HCT116 (cell line): ENCODE results near the gene OSER1. TPM values are rescaled to one million over a fixed set of nuclear protein-coding genes. Genes with fewer than 3 reads are reported as not detected.

Experiments
- ATAC-seq: fragments of 200-7000 bp; cut with Tn5 transposase; 2 replicates; pipeline ENCODE4 v1.9.1; 2020; ENCODE audit warnings: mild to moderate bottlenecking, moderate library complexity
- BruUV-seq: library from RNA; stranded (reverse); fragments of 400-500 nt; replicated peaks from 2 replicates; lab custom pipeline; 2021; lab: Mats Ljungman, UMichigan
- CTCF ChIA-PET: fragments of 300-600 bp; sonication (Branson Sonifier 250); formaldehyde crosslinking; loops from one replicate; lab custom pipeline; 2021; ENCODE audit warnings: antibody characterized with exemption; lab: Charles Lee
- POLR2A ChIA-PET: fragments of 300-600, 350-600 bp; sonication (Branson Sonifier 250); formaldehyde crosslinking; loops from one replicate; lab custom pipeline; 2021; ENCODE audit warnings: antibody characterized with exemption; lab: Charles Lee
- RAD21 ChIA-PET, 2 experiments: fragments of 300-600 bp; sonication (Branson Sonifier 250); formaldehyde crosslinking; loops; one replicate each; lab custom pipeline; 2023; ENCODE audit warnings: low total read pairs in 2 of 2; ENCODE audit not compliant: uncharacterized antibody in 2 of 2, unreplicated experiment in 2 of 2, low non-redundant PET in 1 of 2; lab: Charles Lee
- DNase-seq: peaks from one replicate; pipeline ENCODE4 v3.0.0-alpha.2; 2010; ENCODE audit warnings: low read depth, low spot score
- H2AFZ ChIP-seq: fragments of 200-600 bp; shearing (Covaris generic), sonication (generic); 2 replicates; pipeline ENCODE4 v1.6.1; 2017; ENCODE audit warnings: low read depth, mixed run types, mixed read lengths, antibody characterized with exemption, low read length; ENCODE audit not compliant: poor library complexity, severe bottlenecking
- H3K27ac ChIP-seq: 2 replicates; pipeline ENCODE4 v1.5.1; 2012; ENCODE audit warnings: low read depth, low read length
- H3K27me3 ChIP-seq: fragments of 200-600 bp; sonication (generic); 2 replicates; pipeline ENCODE4 v1.6.1; 2016; ENCODE audit warnings: mixed run types, low read length, mixed read lengths; ENCODE audit not compliant: insufficient read depth
- H3K36me3 ChIP-seq, 2 experiments: fragments of 200-500 bp in 1 of 2; fragments of 200-600 bp in 1 of 2; sonication (Bioruptor generic) in 1 of 2; sonication (generic) in 1 of 2; 2 replicates each; pipeline versions ENCODE4 v1.5.1 to v1.6.1; 2014 to 2016; ENCODE audit warnings: low read length in 2 of 2, inconsistent platforms in 1 of 2, mixed read lengths in 1 of 2, mixed run types in 1 of 2; ENCODE audit not compliant: insufficient read depth in 2 of 2, control insufficient read depth in 1 of 2
- H3K4me1 ChIP-seq, 2 experiments: fragments of 200-600 bp in 1 of 2; sonication (generic) in 1 of 2; 2 replicates each; pipeline versions ENCODE4 v1.5.1 to v1.6.1; 2012 to 2017; ENCODE audit warnings: low read length in 2 of 2, inconsistent platforms in 1 of 2, mild to moderate bottlenecking in 1 of 2, mixed read lengths in 1 of 2, mixed run types in 1 of 2, moderate library complexity in 1 of 2; ENCODE audit not compliant: insufficient read depth in 2 of 2, control insufficient read depth in 1 of 2
- H3K4me2 ChIP-seq: fragments of 200-600 bp; sonication (generic); 2 replicates; pipeline ENCODE4 v1.6.1; 2017; ENCODE audit warnings: mixed run types, low read length, mixed read lengths
- H3K4me3 ChIP-seq, 2 experiments: fragments of 200-600 bp in 1 of 2; sonication (generic) in 1 of 2; replicated peaks in 1 of 2; 2 replicates each; pipeline ENCODE4 v1.5.1; 2011 to 2016; ENCODE audit warnings: low read length in 2 of 2, control low read depth in 1 of 2, low read depth in 1 of 2, mild to moderate bottlenecking in 1 of 2, mixed read lengths in 1 of 2, mixed run types in 1 of 2
- H3K79me2 ChIP-seq: fragments of 200-600 bp; sonication (generic); 2 replicates; pipeline ENCODE4 v1.6.1; 2017; ENCODE audit warnings: mild to moderate bottlenecking, mixed run types, low read length, moderate library complexity, mixed read lengths; ENCODE audit not compliant: insufficient read depth
- H3K9ac ChIP-seq: fragments of 200-600 bp; sonication (generic); 2 replicates; pipeline ENCODE4 v1.6.1; 2016; ENCODE audit warnings: low read length, mixed read lengths
- H3K9me2 ChIP-seq: fragments of 200-600 bp; sonication (generic), shearing (Covaris generic); 2 replicates; pipeline ENCODE4 v1.6.1; 2017; ENCODE audit warnings: mixed run types, mild to moderate bottlenecking, moderate library complexity; ENCODE audit not compliant: insufficient read depth
- H3K9me3 ChIP-seq, 2 experiments: fragments of 200-500 bp in 1 of 2; fragments of 200-600 bp in 1 of 2; sonication (Bioruptor generic) in 1 of 2; sonication (generic) in 1 of 2; 2 replicates each; pipeline ENCODE4 v1.6.1; 2014 to 2017; ENCODE audit warnings: low read length in 2 of 2, mixed read lengths in 2 of 2, inconsistent platforms in 1 of 2, low read depth in 1 of 2, mild to moderate bottlenecking in 1 of 2, mixed run types in 1 of 2, moderate library complexity in 1 of 2; ENCODE audit not compliant: control insufficient read depth in 1 of 2, insufficient read depth in 1 of 2
- H4K20me1 ChIP-seq: fragments of 200-600 bp; sonication (generic), shearing (Covaris generic); 2 replicates; pipeline ENCODE4 v1.6.1; 2017; ENCODE audit warnings: mixed run types, mild to moderate bottlenecking, moderate library complexity; ENCODE audit not compliant: insufficient read depth
- ATF3 ChIP-seq: IDR thresholded peaks from 2 replicates; pipeline ENCODE4 v1.6.1; 2012
- CBX3 ChIP-seq: IDR thresholded peaks from 2 replicates; pipeline ENCODE4 v1.6.1; 2012; ENCODE audit warnings: low read depth
- CEBPB ChIP-seq: IDR thresholded peaks from 2 replicates; pipeline ENCODE4 v1.6.1; 2012; ENCODE audit warnings: low read depth
- EGR1 ChIP-seq: IDR thresholded peaks from 2 replicates; pipeline ENCODE4 v1.6.1; 2012; ENCODE audit warnings: low read depth
- EZH2 ChIP-seq: fragments of 200-600 bp; sonication (generic); IDR thresholded peaks from 2 replicates; pipeline ENCODE4 v1.6.1; 2017; ENCODE audit warnings: antibody characterized with exemption, mixed run types
- FOSL1 ChIP-seq: IDR thresholded peaks from 2 replicates; pipeline ENCODE4 v1.6.1; 2012; ENCODE audit warnings: low read depth
- JUND ChIP-seq: IDR thresholded peaks from 2 replicates; pipeline ENCODE4 v1.6.1; 2012
- MAX ChIP-seq: IDR thresholded peaks from 2 replicates; pipeline ENCODE4 v1.6.1; 2012
- POLR2AphosphoS5 ChIP-seq: IDR thresholded peaks from 2 replicates; pipeline ENCODE4 v1.6.1; 2011; ENCODE audit warnings: mild to moderate bottlenecking, low read depth, low read length, moderate library complexity
- SIN3A ChIP-seq: IDR thresholded peaks from 2 replicates; pipeline ENCODE4 v1.6.1; 2012; ENCODE audit warnings: low read depth
- SP1 ChIP-seq: IDR thresholded peaks from 2 replicates; pipeline ENCODE4 v1.6.1; 2012; ENCODE audit warnings: low read depth
- TCF7L2 ChIP-seq: IDR thresholded peaks from 2 replicates; pipeline ENCODE4 v1.7.0; 2011; ENCODE audit warnings: borderline replicate concordance, inconsistent platforms; ENCODE audit not compliant: insufficient read depth, insufficient read length; ENCODE audit errors: extremely low read depth
- YY1 ChIP-seq: IDR thresholded peaks from 2 replicates; pipeline ENCODE4 v1.6.1; 2011; ENCODE audit warnings: low read length, low read depth, moderate library complexity, mild to moderate bottlenecking; ENCODE audit not compliant: insufficient replicate concordance; ENCODE audit errors: extremely low read depth
- ZBTB33 ChIP-seq: IDR thresholded peaks from 2 replicates; pipeline ENCODE4 v1.6.1; 2011; ENCODE audit warnings: mild to moderate bottlenecking, low read length, moderate library complexity; ENCODE audit not compliant: insufficient replicate concordance; ENCODE audit errors: extremely low read depth
- ZFX ChIP-seq: fragments of 450-650 bp; IDR thresholded peaks from 2 replicates; pipeline ENCODE4 v1.6.1; 2017
- ZNF274 ChIP-seq: fragments of 200-500 bp; sonication (Bioruptor generic); IDR thresholded peaks from 2 replicates; pipeline ENCODE4 v1.6.1; 2014; ENCODE audit warnings: mild to moderate bottlenecking, low read depth, low read length, inconsistent platforms
- intact Hi-C: fragments of 100-400 bp; cut with micrococcal nuclease; formaldehyde crosslinking; loops from 2 replicates; pipeline ENCODE4 v1.10.0; 2022
- total RNA-seq: library from RNA; stranded (reverse); gene quantifications from one replicate; pipeline ENCODE4 v1.2.1, GENCODE V29; 2021; ENCODE audit not compliant: unreplicated experiment

OSER1 gene
- total RNA-seq, 1 experiment from 2014 or later = 28.4 TPM

- no peak overlapping the region for H3K9ac ChIP-seq
Measured at GRCh38 chr20:44153636-44154043, 56.9 kb downstream of the OSER1 start.

More at GRCh38 chr20:44153636-44154043, 56.9 kb downstream of the OSER1 start:
- CTCF ChIA-PET = no interaction called here
- Histone ChIP-seq H3K9me3 (no peaks in the 10 kb centered on the region), H3K9me2 (no peaks in the 10 kb centered on the region), H3K27me3 (no peaks in the 10 kb centered on the region), H3K4me2 (no peak overlapping the region), H4K20me1 (no peaks in the 10 kb centered on the region)
- BruUV-seq = no TSS peak
- RAD21 ChIA-PET = interaction anchor here in 1 of 2 experiments (0.7 kb wide), 1 partner anchor 18 kb away, joined by 3 read pairs; no protein-coding TSS in a partner anchor
- POLR2A ChIA-PET = no interaction called here
- intact Hi-C loops = no loop called here
- TF ChIP-seq POLR2AphosphoS5 = no peak
- no peak for TF ChIP-seq MAX
- no peak for TF ChIP-seq CBX3
- TF ChIP-seq EZH2 = no peak
- no peak for TF ChIP-seq ZNF274
- no peak for TF ChIP-seq EGR1
- TF ChIP-seq FOSL1 = no peak
- no peak for TF ChIP-seq ZFX
- TF ChIP-seq YY1 = no peak
- TF ChIP-seq ZBTB33 = no peak
- TF ChIP-seq SIN3A = no peak
- no peak for TF ChIP-seq TCF7L2
- no peak for TF ChIP-seq ATF3
- TF ChIP-seq CEBPB = no peak
- TF ChIP-seq JUND = no peak
- TF ChIP-seq SP1 = no peak
- TF ChIP-seq, all 23 proteins: peak for 0
- Histone ChIP-seq H3K4me3 (no peak overlapping the region), H3K36me3 (no peaks in the 10 kb centered on the region), H3K27ac (no peak overlapping the region), H2AFZ (no peak overlapping the region), H3K4me1 (peaks cover 21 to 35% of the 10 kb centered on the region in 2 experiments), H3K79me2 (no peaks in the 10 kb centered on the region)
- ATAC-seq (no peak), DNase-seq (no peak)
